Natural killer cell treated with Interleukin-12 subunit alpha and Interleukin-12 subunit beta and Interleukin-15 and Interleukin-18, amount 100 ng/mL, for 72 hours (primary cell): ENCODE data around the gene LSM7. TPM values are rescaled to one million over a fixed set of nuclear protein-coding genes. Genes with fewer than 3 reads are reported as not detected.
A peak's percentile ranks its signal among the peaks of the same experiment; 100 is the strongest.

ENCODE experiments used
- ATAC-seq, 2 donors: fragments of 150-1000 bp; cut with Tn5 transposase in 1 of 2; sonication (Bioruptor Pico), chemical (Tn5 transposase) in 1 of 2; 2 replicates each; pipeline ENCODE4 v1.10.0; 2021
- DNase-seq: peaks from one replicate; pipeline ENCODE4 v3.0.0; 2022; ENCODE audit warnings: low spot score
- H3K27ac Mint-ChIP-seq, 2 donors: 1 replicate in 1 of 2; 2 replicates in 1 of 2; pipeline ENCODE4 v1.8.0; 2022; ENCODE audit warnings: mixed read lengths in 2 of 2, mild to moderate bottlenecking in 1 of 2, moderate library complexity in 1 of 2
- H3K27me3 Mint-ChIP-seq, 2 donors: 1 replicate in 1 of 2; 2 replicates in 1 of 2; pipeline ENCODE4 v1.8.0; 2022; ENCODE audit warnings: mixed read lengths in 2 of 2
- H3K36me3 Mint-ChIP-seq: one replicate; pipeline ENCODE4 v1.8.0; 2022; ENCODE audit warnings: mixed read lengths
- H3K4me1 Mint-ChIP-seq, 2 donors: 1 replicate in 1 of 2; 2 replicates in 1 of 2; pipeline ENCODE4 v1.8.0; 2022; ENCODE audit warnings: low read depth in 2 of 2, mixed read lengths in 2 of 2, mild to moderate bottlenecking in 1 of 2
- H3K4me3 Mint-ChIP-seq: one replicate; pipeline ENCODE4 v1.8.0; 2022; ENCODE audit warnings: mixed read lengths
- H3K9me3 Mint-ChIP-seq: 2 replicates; pipeline ENCODE4 v1.8.0; 2022; ENCODE audit warnings: mixed read lengths
- total RNA-seq, 2 donors: library from RNA; stranded (reverse); gene quantifications; one replicate each; pipeline ENCODE4 v1.2.3, GENCODE V29; 2022

The LSM7 gene
- total RNA-seq, 2 donors from 2014 or later: 111 to 154 TPM

- Mint-ChIP-seq H3K27me3 (no peaks in the 10 kb centered on the region), H3K9me3 (no peaks in the 10 kb centered on the region), H3K4me1 (peaks cover 33 to 42% of the 10 kb centered on the region in 2 donors), H3K4me3 (peak overlapping the region; percentile 91), H3K36me3 (peaks cover 6% of the 10 kb centered on the region), H3K27ac (peak overlapping the region; percentile 88 to 92)
- ATAC-seq (no peak), DNase-seq (no peak)
Observed at GRCh38 chr19:2329149-2329478, 728 bp upstream of the LSM7 start.

- Mint-ChIP-seq H3K27me3 (no peaks in the 10 kb centered on the region), H3K27ac (peak overlapping the region; percentile 88 to 92), H3K4me3 (peak overlapping the region; percentile 91), H3K4me1 (peaks cover 33 to 42% of the 10 kb centered on the region in 2 donors), H3K36me3 (peaks cover 6% of the 10 kb centered on the region), H3K9me3 (no peaks in the 10 kb centered on the region)
- peak; percentile 85 to 87 for ATAC-seq
- peak; percentile 80 for DNase-seq
Observed at GRCh38 chr19:2327773-2328400, 499 bp downstream of the LSM7 start.

GRCh38 chr19:2326699-2327360 is 1.6 kb downstream of the LSM7 start:
- no peak for ATAC-seq
- H3K36me3 Mint-ChIP-seq: peaks cover 6% of the 10 kb centered on the region
- peaks cover 33 to 42% of the 10 kb centered on the region in 2 donors for H3K4me1 Mint-ChIP-seq
- no peaks in the 10 kb centered on the region for H3K9me3 Mint-ChIP-seq
- no peaks in the 10 kb centered on the region for H3K27me3 Mint-ChIP-seq
- H3K27ac Mint-ChIP-seq: peak overlapping the region; percentile 88 to 92
- DNase-seq: no peak
- peak overlapping the region; percentile 91 for H3K4me3 Mint-ChIP-seq

- peaks cover 33 to 40% of the 10 kb centered on the region in 2 donors for H3K4me1 Mint-ChIP-seq
- H3K27me3 Mint-ChIP-seq: no peaks in the 10 kb centered on the region
- H3K9me3 Mint-ChIP-seq: no peaks in the 10 kb centered on the region
- no peak for ATAC-seq
- peak overlapping the region; percentile 32 to 35 for H3K27ac Mint-ChIP-seq
- DNase-seq: no peak
- peaks cover 6% of the 10 kb centered on the region for H3K36me3 Mint-ChIP-seq
- peak overlapping the region; percentile 62 for H3K4me3 Mint-ChIP-seq
Observed at GRCh38 chr19:2325281-2326046, 2.9 kb downstream of the LSM7 start.

- DNase-seq (no peak), ATAC-seq (no peak)
- H3K4me3 Mint-ChIP-seq: peak overlapping the region; percentile 30
- H3K27me3 Mint-ChIP-seq: no peaks in the 10 kb centered on the region
- H3K9me3 Mint-ChIP-seq: no peaks in the 10 kb centered on the region
- no peak overlapping the region for H3K27ac Mint-ChIP-seq
- H3K36me3 Mint-ChIP-seq: peaks cover 6% of the 10 kb centered on the region
- H3K4me1 Mint-ChIP-seq: peaks cover 28 to 32% of the 10 kb centered on the region in 2 donors
Observed at GRCh38 chr19:2324220-2324948, 4.0 kb downstream of the LSM7 start.

GRCh38 chr19:2323707-2324106 is 4.7 kb downstream of the LSM7 start:
- Mint-ChIP-seq H3K9me3 (no peaks in the 10 kb centered on the region), H3K4me1 (peaks cover 22 to 27% of the 10 kb centered on the region in 2 donors), H3K4me3 (no peak overlapping the region), H3K36me3 (peaks cover 6% of the 10 kb centered on the region), H3K27ac (no peak overlapping the region), H3K27me3 (no peaks in the 10 kb centered on the region)
- DNase-seq: no peak
- no peak for ATAC-seq

GRCh38 chr19:2321565-2322283 is 6.7 kb downstream of the LSM7 start:
- no peak overlapping the region for H3K4me3 Mint-ChIP-seq
- no peak for ATAC-seq

GRCh38 chr19:2320939-2321338 is 7.4 kb downstream of the LSM7 start:
- H3K36me3 Mint-ChIP-seq: no peaks in the 10 kb centered on the region
- H3K9me3 Mint-ChIP-seq: no peaks in the 10 kb centered on the region
- H3K27ac Mint-ChIP-seq: no peak overlapping the region
- H3K4me3 Mint-ChIP-seq: no peak overlapping the region
- no peaks in the 10 kb centered on the region for H3K27me3 Mint-ChIP-seq
- no peak for DNase-seq
- no peak for ATAC-seq
- peaks cover 8 to 14% of the 10 kb centered on the region in 2 donors for H3K4me1 Mint-ChIP-seq

More at GRCh38 chr19:2321565-2322283, 6.7 kb downstream of the LSM7 start:
- Mint-ChIP-seq H3K9me3 (no peaks in the 10 kb centered on the region), H3K36me3 (no peaks in the 10 kb centered on the region), H3K27ac (no peak overlapping the region), H3K4me1 (peaks cover 10 to 16% of the 10 kb centered on the region in 2 donors), H3K27me3 (no peaks in the 10 kb centered on the region)
- DNase-seq: no peak

- ATAC-seq (no peak), DNase-seq (no peak)
- Mint-ChIP-seq H3K4me1 (peaks cover 6 to 12% of the 10 kb centered on the region in 2 donors), H3K9me3 (peaks cover 1% of the 10 kb centered on the region), H3K27me3 (peaks cover 0 to 2% of the 10 kb centered on the region in 2 donors), H3K27ac (no peak overlapping the region), H3K36me3 (peaks cover 4% of the 10 kb centered on the region), H3K4me3 (no peak overlapping the region)
Observed at GRCh38 chr19:2320049-2320448, 8.3 kb downstream of the LSM7 start.

- peaks cover 6 to 10% of the 10 kb centered on the region in 2 donors for H3K4me1 Mint-ChIP-seq
- H3K9me3 Mint-ChIP-seq: peaks cover 4% of the 10 kb centered on the region
- H3K27ac Mint-ChIP-seq: no peak overlapping the region
- H3K36me3 Mint-ChIP-seq: peaks cover 9% of the 10 kb centered on the region
- H3K4me3 Mint-ChIP-seq: no peak overlapping the region
- no peak for DNase-seq
- H3K27me3 Mint-ChIP-seq: peaks cover under 1 to 7% of the 10 kb centered on the region in 2 donors
- no peak for ATAC-seq
Observed at GRCh38 chr19:2319551-2319950, 8.8 kb downstream of the LSM7 start.

- H3K9me3 Mint-ChIP-seq: peaks cover 4% of the 10 kb centered on the region
- DNase-seq (no peak), ATAC-seq (no peak)
- no peak overlapping the region for H3K27ac Mint-ChIP-seq
- H3K36me3 Mint-ChIP-seq: peaks cover 10% of the 10 kb centered on the region
- no peak overlapping the region for H3K4me3 Mint-ChIP-seq
- peaks cover 2 to 8% of the 10 kb centered on the region in 2 donors for H3K27me3 Mint-ChIP-seq
- H3K4me1 Mint-ChIP-seq: peaks cover 6 to 9% of the 10 kb centered on the region in 2 donors
Observed at GRCh38 chr19:2318923-2319322, 9.5 kb downstream of the LSM7 start.

- DNase-seq (no peak), ATAC-seq (no peak)
- peaks cover 10% of the 10 kb centered on the region for H3K36me3 Mint-ChIP-seq
- peaks cover 6 to 9% of the 10 kb centered on the region in 2 donors for H3K4me1 Mint-ChIP-seq
- H3K9me3 Mint-ChIP-seq: peaks cover 4% of the 10 kb centered on the region
- no peak overlapping the region for H3K27ac Mint-ChIP-seq
- no peak overlapping the region for H3K4me3 Mint-ChIP-seq
- H3K27me3 Mint-ChIP-seq: peaks cover 2 to 8% of the 10 kb centered on the region in 2 donors
Observed at GRCh38 chr19:2317756-2318155, 10.6 kb downstream of the LSM7 start.

- Mint-ChIP-seq H3K27me3 (peaks cover 2 to 8% of the 10 kb centered on the region in 2 donors), H3K9me3 (peaks cover 4% of the 10 kb centered on the region), H3K27ac (no peak overlapping the region), H3K36me3 (peaks cover 10% of the 10 kb centered on the region), H3K4me1 (peaks cover 6 to 9% of the 10 kb centered on the region in 2 donors), H3K4me3 (no peak overlapping the region)
- ATAC-seq (no peak), DNase-seq (no peak)
Observed at GRCh38 chr19:2317300-2317699, 11.1 kb downstream of the LSM7 start.
